Middle frontal gyrus (tissue), 1 donor: ENCODE data around the gene INHBA.

Experiments used
- DNase-seq: peaks from one replicate; pipeline ENCODE4 v3.0.0-alpha.2; 2015; ENCODE audit warnings: low spot score; ENCODE audit errors: extremely low spot score

The INHBA gene

DNA sequence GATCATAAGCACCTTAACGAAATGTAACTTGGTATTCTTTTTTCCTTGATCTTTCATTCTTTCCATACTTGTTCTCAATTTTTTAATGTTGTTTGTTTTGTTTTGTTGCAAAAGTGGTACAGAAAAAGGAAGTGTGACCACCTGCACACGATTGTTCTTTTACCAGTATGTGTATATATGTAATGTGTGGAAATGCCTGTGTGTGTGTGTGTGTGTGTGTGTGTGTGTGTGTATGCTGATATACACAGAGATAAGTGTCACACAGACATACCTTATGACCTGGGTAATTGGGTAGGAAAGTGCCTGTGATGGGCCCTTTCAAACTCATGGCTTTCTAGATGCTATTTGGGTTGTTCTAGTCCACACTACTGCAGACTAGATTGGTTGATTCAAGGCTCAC lies 14.0 kb downstream of the INHBA start:
- DNase-seq = no peak

DNA sequence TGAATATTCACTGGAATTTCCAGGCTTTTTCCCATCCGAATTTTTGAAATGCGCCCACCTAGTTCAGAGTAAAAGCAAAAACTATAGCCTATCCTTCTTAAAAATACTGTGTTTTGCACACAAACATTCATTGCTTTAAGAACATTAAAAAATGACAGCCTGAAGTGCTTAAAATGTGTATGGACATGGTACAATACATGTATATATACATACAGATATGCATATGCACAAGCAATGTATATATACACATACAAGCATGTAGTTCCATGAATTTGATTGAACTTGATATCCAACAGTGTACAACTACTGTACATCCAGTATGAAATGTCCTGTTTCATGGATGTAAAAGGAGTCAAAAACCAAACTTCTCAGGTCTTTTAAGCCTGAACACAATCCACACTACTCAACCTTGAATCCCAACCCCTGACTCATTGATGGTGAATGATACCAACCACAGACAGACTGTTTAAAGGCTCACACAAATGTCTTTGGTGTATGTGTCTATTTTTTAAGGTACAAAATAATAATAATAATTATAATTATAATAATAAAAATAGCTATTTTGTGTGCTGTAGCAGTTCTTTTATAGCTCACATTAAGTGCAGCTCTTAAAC lies 14.8 kb downstream of the INHBA start:
- DNase-seq = no peak

DNA sequence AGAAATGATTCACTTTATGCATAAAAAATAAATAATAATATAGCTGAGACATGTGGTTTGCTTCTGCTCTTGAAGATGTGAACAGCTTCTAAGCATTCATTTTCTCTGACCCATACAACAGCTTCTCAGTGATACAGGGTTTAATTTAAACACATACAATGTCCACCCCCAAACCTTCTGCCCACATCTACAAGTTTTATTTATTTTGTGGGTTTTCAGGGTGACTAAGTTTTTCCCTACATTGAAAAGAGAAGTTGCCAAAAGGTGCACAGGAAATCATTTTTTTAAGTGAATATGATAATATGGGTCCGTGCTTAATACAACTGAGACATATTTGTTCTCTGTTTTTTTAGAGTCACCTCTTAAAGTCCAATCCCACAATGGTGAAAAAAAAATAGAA lies 17.2 kb downstream of the INHBA start:
- DNase-seq = no peak

DNA sequence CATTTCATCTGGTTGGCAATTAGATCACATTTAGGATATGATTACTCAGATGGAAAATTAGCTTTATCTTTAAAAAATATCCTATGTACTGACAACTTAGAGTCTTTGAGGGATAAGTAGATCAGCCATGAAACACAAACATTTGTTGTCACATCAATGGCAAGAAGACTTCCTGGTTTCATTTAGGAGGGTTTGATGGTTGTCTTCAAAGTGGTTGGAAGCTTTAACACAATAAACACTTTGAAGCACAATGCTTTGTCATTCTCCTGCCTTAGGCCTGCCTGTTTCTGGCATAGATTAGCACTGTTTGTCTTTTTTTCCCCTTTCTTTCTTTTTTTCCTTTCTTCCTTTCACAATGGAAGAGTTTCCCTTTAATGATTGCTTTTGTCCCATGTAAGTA lies 20.5 kb downstream of the INHBA start:
- DNase-seq = no peak

GRCh38 chr7:41679566-41679965 lies 23.3 kb downstream of the INHBA start:
- DNase-seq = no peak

DNA sequence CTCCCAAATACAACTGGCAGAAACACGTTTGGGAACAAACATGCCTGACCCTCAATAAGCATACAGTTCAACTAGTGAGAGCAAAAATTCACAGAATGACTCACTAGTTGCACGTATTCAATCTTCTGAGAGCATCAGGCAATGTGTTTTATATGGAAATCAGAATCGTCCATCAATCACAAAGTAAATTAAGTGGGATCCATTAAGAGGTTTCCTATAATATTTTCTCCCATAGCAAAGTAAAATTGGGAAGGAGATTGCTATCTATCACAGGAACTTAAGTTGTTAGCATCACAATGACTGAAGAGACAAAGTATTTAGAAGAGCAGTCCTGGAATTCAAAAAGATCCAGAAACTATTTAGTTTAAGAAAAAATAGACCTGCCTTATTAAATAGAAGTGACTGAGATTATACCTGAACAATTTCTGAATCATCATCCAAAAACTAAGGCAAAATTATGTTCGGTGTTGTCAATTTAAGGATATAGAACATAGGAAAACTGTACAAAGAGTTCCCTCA lies 28.3 kb downstream of the INHBA start:
- DNase-seq = no peak

DNA sequence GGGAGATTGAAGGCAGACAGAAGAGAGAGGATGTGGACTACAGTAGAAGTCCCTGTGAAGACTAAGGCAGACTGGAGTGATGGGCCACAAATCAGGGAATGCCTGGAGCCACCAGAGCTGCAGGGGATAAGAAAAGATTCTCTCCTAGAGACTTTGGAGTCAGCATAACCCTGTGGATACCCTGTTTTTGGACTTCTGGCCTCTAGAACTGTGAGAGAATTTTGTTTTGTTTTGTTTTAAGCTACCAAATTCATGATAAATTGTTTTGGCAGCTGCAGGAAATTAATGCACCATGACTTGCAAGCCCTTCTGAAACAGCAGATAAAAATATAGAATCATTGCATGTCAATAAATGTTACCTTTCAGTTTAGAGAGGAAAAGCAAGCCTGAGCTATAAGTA lies 41.3 kb downstream of the INHBA start:
- no peak for DNase-seq

DNA sequence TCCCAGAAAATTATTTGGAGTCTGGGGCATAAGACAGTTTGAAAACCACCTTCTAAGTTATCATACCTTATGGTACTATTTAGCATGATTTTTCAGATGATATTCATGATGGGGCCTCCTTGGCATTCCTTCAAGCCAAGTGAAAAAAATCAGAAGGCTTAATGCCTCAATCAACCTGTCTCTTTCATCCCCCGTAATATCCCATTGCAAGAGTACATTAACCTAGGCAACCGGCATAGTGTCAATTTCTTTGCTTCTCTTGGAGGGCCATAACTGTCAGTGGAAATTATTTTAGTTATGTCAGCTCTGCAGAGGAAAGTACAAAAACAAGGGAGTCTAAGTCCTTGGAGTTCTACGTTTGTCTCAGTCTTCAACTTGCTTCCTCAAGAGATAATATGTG lies 43.4 kb downstream of the INHBA start:
- DNase-seq = no peak

DNA sequence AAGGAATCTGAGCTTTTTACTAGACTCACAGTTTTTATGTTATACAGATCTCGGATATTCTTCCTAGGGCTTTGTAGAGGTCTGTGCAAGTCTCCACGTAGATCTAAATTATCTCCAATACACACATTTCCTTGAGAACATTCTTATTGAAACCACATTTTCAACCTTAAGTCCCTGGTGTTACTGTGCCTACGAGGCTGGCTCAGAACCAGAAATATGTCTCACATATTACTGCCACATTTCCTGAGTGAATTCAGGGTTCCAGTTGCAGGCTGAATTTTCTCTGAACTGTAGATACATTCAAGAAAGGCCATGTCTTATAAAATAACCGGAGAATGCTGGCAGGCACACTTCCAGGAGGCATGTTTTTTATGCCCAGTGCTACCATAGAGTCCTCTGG lies 46.5 kb downstream of the INHBA start:
- DNase-seq = no peak

- DNase-seq = no peak
Observed at GRCh38 chr7:41655426-41655825, 47.5 kb downstream of the INHBA start.

DNA sequence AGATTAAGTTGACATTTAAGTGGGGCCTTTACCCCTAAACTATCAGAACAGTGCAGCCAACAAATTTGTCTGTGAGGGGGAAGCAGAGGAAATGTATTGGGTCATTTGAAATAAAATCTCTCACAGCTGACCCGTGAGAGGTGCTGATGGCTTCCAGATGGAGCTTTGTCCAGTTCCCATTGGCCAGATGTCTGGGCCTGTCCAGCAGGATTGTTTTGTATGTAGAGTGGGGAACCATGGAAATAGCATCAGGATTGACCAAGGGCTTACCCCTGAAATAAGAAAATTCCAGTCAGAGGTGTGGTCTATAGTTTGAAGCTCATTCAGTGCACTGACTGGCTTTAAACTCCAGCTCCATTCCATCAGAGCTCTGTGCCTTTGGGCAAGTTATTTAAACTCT lies 50.6 kb downstream of the INHBA start:
- DNase-seq = no peak

- no peak for DNase-seq
Observed at GRCh38 chr7:41648501-41648900, 54.4 kb downstream of the INHBA start.

DNA sequence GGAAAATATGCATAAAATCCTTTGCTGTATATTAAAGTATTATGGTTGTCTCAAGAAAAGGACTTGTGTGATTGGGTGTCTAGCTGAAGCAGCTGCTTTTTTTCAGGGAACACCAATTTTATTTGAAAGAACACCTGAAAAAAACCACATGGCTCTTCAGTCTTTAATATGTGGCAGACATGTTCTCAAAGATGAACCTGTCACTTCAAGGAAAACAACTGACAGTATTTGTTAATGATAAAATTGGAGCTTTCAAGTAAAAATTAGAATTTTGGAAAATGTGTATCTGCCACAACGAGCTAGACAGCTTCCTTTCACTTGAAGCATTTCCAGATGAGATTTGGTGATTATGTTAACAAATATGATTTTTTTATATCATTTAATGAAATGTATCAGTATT lies 59.3 kb downstream of the INHBA start:
- no peak for DNase-seq

GRCh38 chr7:41641665-41642014 lies 61.2 kb downstream of the INHBA start:
- DNase-seq = no peak

DNA sequence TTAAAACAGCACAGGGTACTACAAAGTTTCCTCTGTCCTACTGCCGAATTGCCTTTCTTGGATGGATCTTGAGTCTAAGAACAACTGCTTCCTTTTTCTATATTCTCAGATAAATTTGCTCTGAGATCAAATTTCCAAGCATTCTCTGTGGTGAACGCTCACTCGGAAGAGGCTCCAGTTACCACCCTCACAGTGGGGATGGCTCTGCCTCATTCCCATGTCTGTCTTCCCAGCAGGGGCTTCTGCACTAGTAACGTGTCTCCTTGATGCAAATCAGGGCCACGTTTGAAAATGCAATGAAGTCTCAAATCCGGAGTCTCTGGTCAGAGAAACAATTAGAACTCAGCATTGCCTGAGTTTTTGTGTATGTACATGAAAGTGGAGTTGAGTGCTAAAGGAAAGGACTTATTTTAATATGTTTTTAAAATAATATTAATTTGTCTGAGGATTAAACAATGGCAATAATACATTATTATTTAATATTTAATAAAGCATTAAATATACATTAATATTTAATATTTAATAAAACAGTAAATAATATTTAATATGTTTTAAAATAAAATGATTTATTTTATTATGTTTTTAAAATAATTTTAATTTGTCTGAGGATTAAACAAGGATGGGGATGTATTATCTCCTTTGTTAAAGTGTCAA lies 61.8 kb downstream of the INHBA start:
- DNase-seq = no peak

GRCh38 chr7:41640487-41640886 lies 62.4 kb downstream of the INHBA start:
- DNase-seq = no peak

- no peak for DNase-seq
Observed at GRCh38 chr7:41637049-41637448, 65.8 kb downstream of the INHBA start.
